ENCODE measurements around the gene DPF1.
A peak's percentile ranks its signal among the peaks of the same experiment; 100 is the strongest.

The DPF1 gene

GRCh38 chr19:38221421-38221820 lies 2.6 kb downstream of the DPF1 start:
- DNase-seq (ENCODE audit: low spot score) = no peak

GRCh38 chr19:38219221-38219620 lies 4.8 kb downstream of the DPF1 start:
- DNase-seq (ENCODE audit: low spot score) = no peak

GRCh38 chr19:38218204-38218603 lies 5.8 kb downstream of the DPF1 start:
- no peak for DNase-seq (ENCODE audit: low spot score)

GRCh38 chr19:38216785-38217641 lies 7.0 kb downstream of the DPF1 start:
- no peak for DNase-seq (ENCODE audit: low spot score)

GRCh38 chr19:38213911-38214625 lies 10.0 kb downstream of the DPF1 start:
- DNase-seq (ENCODE audit: low spot score) = no peak

GRCh38 chr19:38213469-38213868 lies 10.6 kb downstream of the DPF1 start:
- DNase-seq (ENCODE audit: low spot score) = no peak

GRCh38 chr19:38211766-38212165 lies 12.3 kb downstream of the DPF1 start:
- no peak for DNase-seq (ENCODE audit: low spot score)

GRCh38 chr19:38211151-38211591 lies 12.9 kb downstream of the DPF1 start:
- DNase-seq (ENCODE audit: low spot score) = no peak

- no peak for DNase-seq (ENCODE audit: low spot score)
These were observed 13.5 kb downstream of the DPF1 start for GRCh38 chr19:38210458-38210987.

GRCh38 chr19:38209671-38210457 lies 14.2 kb downstream of the DPF1 start:
- DNase-seq (ENCODE audit: low spot score) = peak; percentile 33

- DNase-seq (ENCODE audit: low spot score) = no peak
These were observed 14.9 kb downstream of the DPF1 start for GRCh38 chr19:38209152-38209551.

- DNase-seq (ENCODE audit: low spot score) = no peak
These were observed 15.5 kb downstream of the DPF1 start for GRCh38 chr19:38208571-38208970.

- no peak for DNase-seq (ENCODE audit: low spot score)
These were observed 16.5 kb downstream of the DPF1 start for GRCh38 chr19:38207543-38207942.

GRCh38 chr19:38206928-38207327 lies 17.1 kb downstream of the DPF1 start:
- DNase-seq (ENCODE audit: low spot score) = no peak

GRCh38 chr19:38206006-38206745 lies 17.8 kb downstream of the DPF1 start:
- DNase-seq (ENCODE audit: low spot score) = no peak

GRCh38 chr19:38204728-38205127 lies 19.3 kb downstream of the DPF1 start:
- DNase-seq (ENCODE audit: low spot score) = no peak

- no peak for DNase-seq (ENCODE audit: low spot score)
These were observed 19.9 kb downstream of the DPF1 start for GRCh38 chr19:38204096-38204495.

- DNase-seq (ENCODE audit: low spot score) = no peak
These were observed 20.8 kb downstream of the DPF1 start for GRCh38 chr19:38203197-38203596.

GRCh38 chr19:38202504-38202903 lies 21.5 kb downstream of the DPF1 start:
- DNase-seq (ENCODE audit: low spot score) = no peak

GRCh38 chr19:38201731-38202130 lies 22.3 kb downstream of the DPF1 start:
- no peak for DNase-seq (ENCODE audit: low spot score)

- DNase-seq (ENCODE audit: low spot score) = no peak
These were observed 24.7 kb downstream of the DPF1 start for GRCh38 chr19:38199340-38199739.
